WTC11 (cell line): ENCODE data around the gene SLC40A1. TPM values are rescaled to one million over a fixed set of nuclear protein-coding genes. Genes with fewer than 3 reads are reported as not detected.

Experiments used
- ATAC-seq: fragments of 200-7000 bp; cut with Tn5 transposase; 2 replicates; pipeline ENCODE4 v1.10.0; 2021; ENCODE audit warnings: mild to moderate bottlenecking, moderate library complexity
- CTCF ChIA-PET: fragments of 300-600 bp; sonication (Branson Sonifier 250); formaldehyde crosslinking; loops from one replicate; lab custom pipeline; 2021; ENCODE audit warnings: antibody characterized with exemption; lab: Charles Lee
- POLR2A ChIA-PET: fragments of 350-600 bp; sonication (Branson Sonifier 250); formaldehyde crosslinking; loops from one replicate; lab custom pipeline; 2021; ENCODE audit warnings: antibody characterized with exemption; lab: Charles Lee
- DNase-seq: peaks from one replicate; pipeline ENCODE4 v3.0.0; 2021; ENCODE audit warnings: low spot score
- H3K27ac Mint-ChIP-seq: 2 replicates; pipeline ENCODE4 v1.8.0; 2021; ENCODE audit warnings: mixed read lengths
- H3K27me3 Mint-ChIP-seq: 2 replicates; pipeline ENCODE4 v1.8.0; 2021; ENCODE audit warnings: low read depth, mild to moderate bottlenecking, moderate library complexity, mixed read lengths
- H3K36me3 Mint-ChIP-seq: 2 replicates; pipeline ENCODE4 v1.8.0; 2021; ENCODE audit warnings: mixed read lengths
- H3K4me1 Mint-ChIP-seq: 2 replicates; pipeline ENCODE4 v1.8.0; 2022; ENCODE audit warnings: mixed read lengths
- H3K4me3 Mint-ChIP-seq: 2 replicates; pipeline ENCODE4 v1.8.0; 2021; ENCODE audit warnings: mild to moderate bottlenecking, moderate library complexity, mixed read lengths
- H3K9me3 Mint-ChIP-seq: 2 replicates; pipeline ENCODE4 v1.8.0; 2021; ENCODE audit warnings: mixed read lengths
- AFF4 ChIP-seq: sonication (generic); formaldehyde crosslinking; IDR thresholded peaks from 2 replicates; pipeline ENCODE4 v1.8.1; 2023; ENCODE audit warnings: mild to moderate bottlenecking, missing genetic modification reagents, borderline replicate concordance
- CREM ChIP-seq: sonication (generic); formaldehyde crosslinking; IDR thresholded peaks from 2 replicates; pipeline ENCODE4 v1.8.1; 2022; ENCODE audit warnings: mild to moderate bottlenecking, missing genetic modification reagents, moderate library complexity
- ELF4 ChIP-seq: sonication (generic); formaldehyde crosslinking; IDR thresholded peaks from 2 replicates; pipeline ENCODE4 v1.8.1; 2022; ENCODE audit warnings: low read depth, mild to moderate bottlenecking, moderate library complexity, missing genetic modification reagents
- ERG ChIP-seq: fragments of 250-450 bp; sonication (Bioruptor Pico); IDR thresholded peaks from 2 replicates; pipeline ENCODE4 v1.8.0; 2021; ENCODE audit warnings: mild to moderate bottlenecking
- HMGXB4 ChIP-seq: sonication (generic); formaldehyde crosslinking; IDR thresholded peaks from 2 replicates; pipeline ENCODE4 v1.8.1; 2023; ENCODE audit warnings: mild to moderate bottlenecking, moderate library complexity, missing genetic modification reagents
- JUN ChIP-seq: sonication (generic); formaldehyde crosslinking; IDR thresholded peaks from 2 replicates; pipeline ENCODE4 v1.8.0; 2023; ENCODE audit warnings: mild to moderate bottlenecking, missing genetic modification reagents
- SMAD3 ChIP-seq: sonication (generic); formaldehyde crosslinking; IDR thresholded peaks from 2 replicates; pipeline ENCODE4 v1.8.0; 2022; ENCODE audit warnings: missing genetic modification reagents, mild to moderate bottlenecking, borderline replicate concordance
- SMAD4 ChIP-seq: sonication (generic); formaldehyde crosslinking; IDR thresholded peaks from 2 replicates; pipeline ENCODE4 v1.8.0; 2022; ENCODE audit warnings: mild to moderate bottlenecking, missing genetic modification reagents
- ZBTB21 ChIP-seq: sonication (generic); formaldehyde crosslinking; IDR thresholded peaks from 2 replicates; pipeline ENCODE4 v1.8.1; 2023; ENCODE audit warnings: mild to moderate bottlenecking, missing genetic modification reagents, borderline replicate concordance
- ZNF232 ChIP-seq: sonication (generic); formaldehyde crosslinking; IDR thresholded peaks from 2 replicates; pipeline ENCODE4 v1.8.0; 2022; ENCODE audit warnings: mild to moderate bottlenecking, missing genetic modification reagents
- ZNF281 ChIP-seq: sonication (generic); formaldehyde crosslinking; IDR thresholded peaks from 2 replicates; pipeline ENCODE4 v1.8.0; 2023; ENCODE audit warnings: mild to moderate bottlenecking, missing genetic modification reagents
- total RNA-seq: library from RNA; stranded (reverse); gene quantifications from 3 replicates; pipeline ENCODE4 v1.2.3, GENCODE V29; 2021

The SLC40A1 gene
- total RNA-seq, 1 experiment from 2014 or later: 0.57 TPM

- TF ChIP-seq ZNF281 (CRISPR knock-in tag): no peak
- no peak for TF ChIP-seq ZBTB21
- TF ChIP-seq HMGXB4 (CRISPR knock-in tag): no peak
- no peak for TF ChIP-seq JUN (CRISPR knock-in tag)
- no peak for TF ChIP-seq CREM (CRISPR knock-in tag)
- TF ChIP-seq, all 79 proteins: peak for 0
Observed at GRCh38 chr2:189538402-189538801, 42.2 kb downstream of the SLC40A1 start (continued).

- Mint-ChIP-seq H3K36me3 (no peaks in the 10 kb centered on the region), H3K4me3 (no peak overlapping the region), H3K27me3 (no peaks in the 10 kb centered on the region), H3K27ac (no peak overlapping the region), H3K4me1 (no peaks in the 10 kb centered on the region), H3K9me3 (no peaks in the 10 kb centered on the region)
- ATAC-seq (no peak), DNase-seq (no peak)
- TF ChIP-seq ERG (CRISPR knock-in tag) (no peak), ELF4 (CRISPR knock-in tag) (no peak), SMAD4 (CRISPR knock-in tag) (no peak), CREM (CRISPR knock-in tag) (no peak)
- POLR2A ChIA-PET: no interaction called here
- CTCF ChIA-PET: no interaction called here
Observed at GRCh38 chr2:189536830-189537229, 43.8 kb downstream of the SLC40A1 start.

GRCh38 chr2:189534854-189535832 lies 45.4 kb downstream of the SLC40A1 start:
- CTCF ChIA-PET: no interaction called here

More at GRCh38 chr2:189534854-189535832, 45.4 kb downstream of the SLC40A1 start:
- TF ChIP-seq SMAD3 (no peak), ZNF232 (CRISPR knock-in tag) (no peak), SMAD4 (CRISPR knock-in tag) (no peak), AFF4 (CRISPR knock-in tag) (no peak)
- no peaks in the 10 kb centered on the region for H3K4me1 Mint-ChIP-seq
- H3K27me3 Mint-ChIP-seq: no peaks in the 10 kb centered on the region
- H3K4me3 Mint-ChIP-seq: no peak overlapping the region
- no peaks in the 10 kb centered on the region for H3K36me3 Mint-ChIP-seq
- POLR2A ChIA-PET: no interaction called here
- no peaks in the 10 kb centered on the region for H3K9me3 Mint-ChIP-seq
- no peak for ATAC-seq
- DNase-seq: no peak
- no peak overlapping the region for H3K27ac Mint-ChIP-seq
